BJ (cell line): Measurements from ENCODE around the gene NTNG1. TPM values are rescaled to one million over a fixed set of nuclear protein-coding genes. Genes with fewer than 3 reads are reported as not detected.

Experiments used
- CTCF ChIA-PET: fragments of 350-600 bp; formaldehyde crosslinking; extraction: SDS; loops from one replicate; lab custom pipeline; 2021; ENCODE audit warnings: antibody characterized with exemption, inconsistent platforms; lab: Yijun Ruan, JAX
- POLR2A ChIA-PET: fragments of 300-600 bp; sonication (Branson Sonifier 250); formaldehyde crosslinking; extraction: SDS; loops from one replicate; lab custom pipeline; 2021; ENCODE audit warnings: antibody characterized with exemption; lab: Charles Lee
- DNase-seq: peaks from one replicate; pipeline ENCODE4 v3.0.0-alpha.2; 2011; ENCODE audit warnings: low read depth
- H3K27me3 ChIP-seq: 2 replicates; pipeline ENCODE4 v1.6.0; 2011; ENCODE audit warnings: low read length; ENCODE audit not compliant: control insufficient read depth, insufficient read depth
- H3K36me3 ChIP-seq: 2 replicates; pipeline ENCODE4 v1.5.1; 2011; ENCODE audit warnings: low read length; ENCODE audit not compliant: control insufficient read depth, insufficient read depth
- H3K4me3 ChIP-seq: 2 replicates; pipeline ENCODE4 v1.5.1; 2011; ENCODE audit warnings: low read depth, mild to moderate bottlenecking, control low read depth, low read length
- polyA plus RNA-seq: library from polyadenylated mRNA; depleted of rRNA; stranded (reverse); fragments of >200 nt; gene quantifications from 2 replicates; pipeline ENCODE4 v1.2.3, GENCODE V29; 2011
- TF ChIP-seq, protein P1 (sequence below): IDR thresholded peaks from 2 replicates; pipeline ENCODE4 v1.5.1; 2011; ENCODE audit warnings: low read depth, mild to moderate bottlenecking, control low read depth, inconsistent platforms, low read length, moderate library complexity; ENCODE audit not compliant: insufficient read depth

The NTNG1 gene
- polyA plus RNA-seq, 1 experiment: 3.3 TPM

DNA sequence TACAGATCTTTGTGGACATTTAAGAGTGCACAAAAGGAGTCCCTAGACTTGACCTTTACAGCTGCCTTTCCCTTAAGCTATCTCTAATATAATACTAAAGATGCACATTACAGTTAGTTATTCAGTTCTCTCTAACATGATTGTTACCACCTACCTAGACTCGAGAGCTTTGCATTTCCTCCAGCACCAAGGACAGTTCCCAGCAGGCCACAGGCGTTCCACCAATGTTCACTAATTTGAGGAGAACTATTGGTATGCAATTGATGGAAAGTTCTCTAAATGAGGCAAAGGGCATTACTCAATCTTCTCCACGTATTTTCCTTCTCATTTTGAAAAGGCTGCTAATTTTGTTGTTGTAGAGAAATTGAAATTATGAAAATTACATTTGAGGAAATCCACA, 5.4 kb upstream of the NTNG1 start:
- TF ChIP-seq, protein P1, sequence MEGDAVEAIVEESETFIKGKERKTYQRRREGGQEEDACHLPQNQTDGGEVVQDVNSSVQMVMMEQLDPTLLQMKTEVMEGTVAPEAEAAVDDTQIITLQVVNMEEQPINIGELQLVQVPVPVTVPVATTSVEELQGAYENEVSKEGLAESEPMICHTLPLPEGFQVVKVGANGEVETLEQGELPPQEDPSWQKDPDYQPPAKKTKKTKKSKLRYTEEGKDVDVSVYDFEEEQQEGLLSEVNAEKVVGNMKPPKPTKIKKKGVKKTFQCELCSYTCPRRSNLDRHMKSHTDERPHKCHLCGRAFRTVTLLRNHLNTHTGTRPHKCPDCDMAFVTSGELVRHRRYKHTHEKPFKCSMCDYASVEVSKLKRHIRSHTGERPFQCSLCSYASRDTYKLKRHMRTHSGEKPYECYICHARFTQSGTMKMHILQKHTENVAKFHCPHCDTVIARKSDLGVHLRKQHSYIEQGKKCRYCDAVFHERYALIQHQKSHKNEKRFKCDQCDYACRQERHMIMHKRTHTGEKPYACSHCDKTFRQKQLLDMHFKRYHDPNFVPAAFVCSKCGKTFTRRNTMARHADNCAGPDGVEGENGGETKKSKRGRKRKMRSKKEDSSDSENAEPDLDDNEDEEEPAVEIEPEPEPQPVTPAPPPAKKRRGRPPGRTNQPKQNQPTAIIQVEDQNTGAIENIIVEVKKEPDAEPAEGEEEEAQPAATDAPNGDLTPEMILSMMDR: no peak
- no peaks in the 10 kb centered on the region for H3K27me3 ChIP-seq
- H3K4me3 ChIP-seq: no peak overlapping the region
- POLR2A ChIA-PET: no interaction called here
- CTCF ChIA-PET: interaction anchor here (1.3 kb wide), 1 partner anchor 1999 kb away, joined by 3 read pairs; no protein-coding TSS in a partner anchor
- no peaks in the 10 kb centered on the region for H3K36me3 ChIP-seq
- DNase-seq: no peak

DNA sequence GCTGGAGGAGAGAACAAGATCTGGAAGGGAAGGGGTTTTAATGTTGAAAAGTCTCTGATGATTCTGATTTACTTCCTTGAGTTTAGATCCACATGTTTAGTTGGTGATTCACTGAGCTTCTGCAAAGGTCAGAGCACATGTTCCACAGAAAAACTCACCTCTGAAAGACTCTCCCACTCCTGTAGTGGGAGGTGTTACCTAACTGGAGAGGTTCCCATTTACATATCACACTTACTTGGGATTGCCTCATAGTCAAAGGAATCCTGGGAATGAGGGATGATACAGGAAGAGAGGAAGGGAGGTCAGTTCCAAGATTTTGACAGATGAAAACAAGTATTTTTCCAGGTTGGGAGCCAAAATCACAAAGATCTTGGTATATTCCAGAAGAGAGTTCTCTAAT, 2.7 kb upstream of the NTNG1 start:
- POLR2A ChIA-PET: no interaction called here
- no peak overlapping the region for H3K4me3 ChIP-seq
- CTCF ChIA-PET: no interaction called here
- TF ChIP-seq, protein P1: no peak
- H3K27me3 ChIP-seq: no peaks in the 10 kb centered on the region
- H3K36me3 ChIP-seq: no peaks in the 10 kb centered on the region
- no peak for DNase-seq

DNA sequence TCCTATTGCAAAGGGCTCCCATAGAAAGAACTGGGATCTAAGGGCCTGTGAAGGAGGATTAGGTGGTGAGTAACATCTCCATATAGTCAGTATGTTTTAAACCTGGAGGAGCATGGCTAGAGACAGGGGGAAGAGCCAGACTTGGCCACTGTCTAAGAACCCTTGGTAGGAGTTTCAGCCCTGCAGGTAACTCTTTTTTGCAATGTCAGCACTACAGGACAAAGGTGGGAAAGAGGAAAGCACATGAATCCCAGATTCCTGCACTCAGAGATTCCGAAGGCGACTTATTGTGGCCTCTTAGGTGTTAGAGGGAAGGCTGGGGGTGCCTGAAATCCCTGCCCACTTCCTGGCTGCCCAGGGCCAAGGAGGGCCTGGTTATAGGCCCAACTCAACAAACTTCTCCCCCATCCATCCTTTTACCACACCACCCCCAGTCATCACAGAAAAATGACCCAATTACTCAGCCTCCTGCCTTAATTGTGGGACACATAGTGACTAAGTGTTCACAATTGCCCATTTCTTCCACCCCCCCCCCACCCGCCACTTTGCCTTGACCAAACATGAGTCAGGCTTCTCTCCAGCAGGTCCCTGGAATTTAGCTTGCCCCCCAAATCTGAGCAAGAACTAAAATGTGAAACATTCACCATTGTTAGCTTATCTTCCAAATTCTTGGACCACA, 1.9 kb upstream of the NTNG1 start:
- no peak overlapping the region for H3K4me3 ChIP-seq
- H3K27me3 ChIP-seq: no peaks in the 10 kb centered on the region
- DNase-seq: no peak
- no peaks in the 10 kb centered on the region for H3K36me3 ChIP-seq
- TF ChIP-seq, protein P1: no peak
- CTCF ChIA-PET: no interaction called here
- POLR2A ChIA-PET: no interaction called here

DNA sequence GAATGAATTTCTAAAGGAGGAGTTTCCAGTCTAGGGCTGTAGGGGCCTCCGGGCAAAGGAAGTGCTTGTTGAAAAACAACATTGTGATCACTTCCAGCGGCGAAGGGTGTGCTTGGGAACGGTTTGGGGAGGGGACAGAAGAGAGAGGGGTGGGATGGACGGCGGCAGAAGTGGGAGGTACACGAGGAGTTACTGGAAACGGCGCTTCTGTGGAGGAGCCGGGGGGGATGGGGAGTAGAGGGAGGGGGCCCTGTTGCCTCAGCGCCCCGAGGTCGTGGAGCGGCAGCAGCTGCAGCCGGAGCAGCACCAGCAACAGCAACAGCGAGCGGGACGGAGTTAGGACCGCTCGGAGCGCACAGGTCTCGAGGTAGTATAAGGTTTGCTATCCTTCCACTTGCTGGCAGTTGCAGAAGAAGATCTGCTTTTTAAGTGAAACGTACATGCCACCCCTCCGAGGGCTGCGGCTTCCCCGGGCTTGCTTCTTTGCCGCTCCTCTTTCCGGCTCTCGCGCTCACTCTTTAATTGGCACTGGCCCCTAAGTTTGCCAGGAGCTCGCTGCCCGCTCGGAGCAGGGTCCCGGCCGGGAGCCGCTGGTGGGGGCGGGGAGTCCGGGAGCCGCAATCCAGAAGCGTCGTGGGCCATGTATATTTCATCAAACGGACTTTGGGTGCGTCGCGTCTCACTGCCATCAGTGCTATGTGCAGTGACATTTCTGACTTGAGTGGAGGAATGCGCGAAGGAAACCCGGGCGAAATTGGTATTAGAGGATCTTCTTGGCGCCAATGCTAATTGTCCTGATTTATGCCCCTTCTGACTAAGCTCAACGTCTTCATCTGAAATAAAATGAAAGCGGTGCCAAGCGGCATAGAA, 771 bp upstream of the NTNG1 start:
- Histone ChIP-seq H3K4me3 (peak overlapping the region; percentile 51), H3K27me3 (no peaks in the 10 kb centered on the region), H3K36me3 (no peaks in the 10 kb centered on the region)
- no peak for DNase-seq
- CTCF ChIA-PET: interaction anchor here (1.1 to 1.6 kb wide), 2 partner anchors 9 to 93 kb away, joined by 3 to 5 read pairs; no protein-coding TSS in a partner anchor
- TF ChIP-seq, protein P1: no peak
- POLR2A ChIA-PET: interaction anchor here (0.5 kb wide), 1 partner anchor 1095 kb away, joined by 29 read pairs; no protein-coding TSS in a partner anchor
